Activated effector memory CD4-positive, alpha-beta T cell treated with Interleukin-2 at 50 U/mL for 16 hours (primary cell): ENCODE data around the gene UST.
"Not testable (repeated sequence)": the region's sequence is repeated elsewhere in the genome, so short reads cannot be mapped to it uniquely, and the experiment has no call there.

Source experiments
- DNase-seq: peaks from one replicate; pipeline ENCODE4 v3.0.0-alpha.2; 2020

Gene UST

GRCh38 chr6:148874698-148875293 is 128.0 kb downstream of the UST start:
- no peak for DNase-seq

- DNase-seq, result no peak
Measured at GRCh38 chr6:148878683-148879082, 131.9 kb downstream of the UST start.

GRCh38 chr6:148880742-148881141 is 133.9 kb downstream of the UST start:
- DNase-seq, result not testable (repeated sequence)

DNA sequence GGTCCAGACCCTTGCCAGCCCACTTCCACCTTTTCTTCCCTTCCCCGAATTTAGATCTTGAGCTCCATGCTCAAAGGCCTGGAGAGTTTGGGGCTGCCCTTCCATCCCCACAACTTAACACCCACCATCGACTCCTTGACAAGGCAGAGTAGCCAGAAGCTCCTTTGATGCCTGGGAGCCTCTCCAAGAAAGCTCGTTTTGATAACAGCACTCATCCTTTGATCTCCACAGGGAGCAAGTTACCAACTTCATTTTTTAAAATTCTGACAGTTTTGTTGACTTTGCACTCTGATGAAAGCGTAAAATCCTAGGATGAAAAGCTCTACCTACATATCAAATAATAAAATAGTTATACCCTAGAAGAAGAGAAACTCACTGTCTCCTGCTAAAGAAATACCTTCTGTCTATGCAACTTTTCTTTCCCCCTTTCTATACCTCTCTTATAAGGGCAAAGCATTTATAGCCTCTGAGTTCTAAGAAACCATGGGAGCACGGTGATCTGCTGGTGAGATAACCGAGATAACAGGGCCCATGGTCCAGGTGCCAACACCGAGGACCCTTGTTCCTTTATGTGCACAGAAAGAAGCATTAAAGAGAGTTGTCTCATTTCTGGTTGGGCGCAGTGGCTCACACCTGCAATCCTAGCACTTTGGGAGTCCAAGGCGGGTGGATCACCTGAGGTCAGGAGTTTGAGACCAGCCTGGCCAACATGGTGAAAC is 134.9 kb downstream of the UST start:
- no peak for DNase-seq

GRCh38 chr6:148883270-148883669 is 136.4 kb downstream of the UST start:
- DNase-seq, result no peak

- DNase-seq, result no peak
Measured at GRCh38 chr6:148884461-148884860, 137.6 kb downstream of the UST start.

GRCh38 chr6:148885136-148885865 is 138.5 kb downstream of the UST start:
- no peak for DNase-seq

- DNase-seq, result no peak
Measured at GRCh38 chr6:148885925-148886845, 139.4 kb downstream of the UST start.

- no peak for DNase-seq
Measured at GRCh38 chr6:148887181-148887580, 140.4 kb downstream of the UST start.

- no peak for DNase-seq
Measured at GRCh38 chr6:148888856-148889255, 142.0 kb downstream of the UST start.

DNA sequence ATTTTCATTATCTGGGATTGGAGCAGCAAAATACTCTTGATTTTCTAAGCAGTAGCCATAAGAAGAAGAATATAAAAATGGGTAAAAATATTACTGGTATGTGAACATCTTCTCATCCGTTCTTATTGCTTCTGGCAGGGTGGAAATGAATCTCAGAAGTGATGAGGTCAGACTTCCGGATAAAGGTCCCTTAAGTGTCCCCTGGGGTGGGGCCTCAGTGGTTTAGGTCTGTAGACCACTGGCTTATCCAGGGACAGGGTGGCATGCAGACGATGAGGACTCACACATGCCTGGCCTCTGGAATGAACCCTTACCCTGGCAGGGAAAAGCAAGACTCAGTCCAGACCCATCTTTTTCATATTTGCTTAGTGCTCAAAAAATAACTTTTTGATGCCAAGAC is 143.3 kb downstream of the UST start:
- no peak for DNase-seq

DNA sequence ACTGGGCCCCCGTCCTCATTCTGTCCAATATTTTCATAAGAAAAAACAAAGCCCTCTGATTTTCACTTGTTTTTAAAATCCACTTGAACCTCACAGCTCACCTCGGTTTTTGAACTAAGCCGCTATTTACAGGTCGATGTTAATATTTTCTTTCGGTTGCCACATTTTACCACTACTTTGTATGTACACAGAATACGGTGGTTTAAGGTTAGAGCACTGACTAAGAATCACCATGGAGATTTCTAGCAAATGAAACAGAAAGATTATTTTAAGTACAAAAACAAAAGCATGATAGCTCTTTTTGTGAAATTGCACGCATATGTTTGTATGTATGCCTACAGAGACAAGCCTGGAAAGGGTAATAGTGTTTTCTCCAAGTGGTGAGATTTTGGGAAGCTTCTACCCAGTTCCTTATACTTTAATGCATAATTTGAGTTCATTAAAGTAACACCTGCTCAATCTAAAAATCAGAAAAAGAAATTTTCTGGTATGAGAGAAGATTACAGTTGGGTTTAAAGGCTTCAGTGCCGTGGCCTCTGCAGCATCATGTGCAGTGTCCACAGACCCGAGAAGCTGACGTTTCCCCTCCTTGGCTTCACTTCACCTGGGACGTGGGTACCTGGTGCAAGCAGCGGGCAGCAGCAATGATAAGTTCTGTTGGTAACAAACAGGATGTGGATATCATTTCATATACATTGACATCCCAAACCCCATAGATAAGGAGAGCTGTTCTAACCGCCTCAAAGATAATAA is 144.0 kb downstream of the UST start:
- DNase-seq, result no peak

GRCh38 chr6:148891405-148891783 is 144.6 kb downstream of the UST start:
- DNase-seq, result no peak

- no peak for DNase-seq
Measured at GRCh38 chr6:148892247-148892646, 145.4 kb downstream of the UST start.

DNA sequence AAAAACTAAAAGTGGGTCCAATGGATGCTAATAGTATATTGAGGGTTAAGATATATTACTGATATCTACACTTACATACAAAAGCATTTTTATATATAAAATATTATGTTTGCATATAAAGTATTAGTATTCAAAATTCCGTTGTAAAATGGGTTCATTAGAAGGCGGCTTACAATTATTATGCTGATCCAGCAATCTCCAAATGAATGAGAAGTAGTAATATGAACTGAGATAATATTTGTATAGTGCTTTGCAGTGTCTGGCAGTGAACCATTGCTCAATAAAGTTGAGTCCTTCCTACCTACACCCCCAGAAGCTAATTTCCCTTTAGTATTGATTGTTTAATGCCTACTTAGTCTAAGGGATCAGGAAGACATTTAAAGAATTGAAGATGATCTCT is 146.2 kb downstream of the UST start:
- no peak for DNase-seq

GRCh38 chr6:148893481-148893880 is 146.7 kb downstream of the UST start:
- no peak for DNase-seq

DNA sequence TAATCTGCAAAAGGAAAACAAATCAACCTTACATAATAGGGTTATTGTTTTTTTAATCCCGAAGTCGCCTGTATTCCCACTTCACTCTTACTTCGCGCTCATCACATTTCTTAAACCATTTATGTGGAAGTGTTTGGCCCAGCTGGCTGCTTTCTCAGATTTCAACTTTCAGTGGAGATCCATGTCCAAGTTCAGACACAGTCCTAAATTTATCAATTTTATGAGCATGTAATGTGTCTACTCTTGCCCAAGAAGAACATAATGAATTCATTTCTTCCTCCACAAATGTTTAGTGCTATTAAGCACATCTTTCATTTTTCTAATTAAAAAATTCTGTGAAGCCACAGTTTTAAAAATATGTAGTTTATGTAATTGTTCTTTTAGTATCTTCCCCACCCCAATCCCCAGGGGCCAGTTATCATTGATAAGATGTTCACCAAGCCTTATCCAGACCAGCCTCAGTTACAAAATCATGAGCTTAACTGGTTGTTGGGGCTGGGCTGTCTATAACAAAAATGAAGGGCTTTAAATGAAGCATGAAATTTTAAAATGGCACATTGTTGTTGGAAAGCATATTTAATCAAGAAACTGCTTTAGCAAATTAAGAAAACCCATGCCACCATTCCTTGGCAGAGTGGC is 151.7 kb downstream of the UST start:
- DNase-seq, result no peak

GRCh38 chr6:148904896-148905870 is 158.4 kb downstream of the UST start:
- DNase-seq, result no peak

- no peak for DNase-seq
Measured at GRCh38 chr6:148905901-148906300, 159.1 kb downstream of the UST start.

- DNase-seq, result no peak
Measured at GRCh38 chr6:148906386-148906785, 159.6 kb downstream of the UST start.

DNA sequence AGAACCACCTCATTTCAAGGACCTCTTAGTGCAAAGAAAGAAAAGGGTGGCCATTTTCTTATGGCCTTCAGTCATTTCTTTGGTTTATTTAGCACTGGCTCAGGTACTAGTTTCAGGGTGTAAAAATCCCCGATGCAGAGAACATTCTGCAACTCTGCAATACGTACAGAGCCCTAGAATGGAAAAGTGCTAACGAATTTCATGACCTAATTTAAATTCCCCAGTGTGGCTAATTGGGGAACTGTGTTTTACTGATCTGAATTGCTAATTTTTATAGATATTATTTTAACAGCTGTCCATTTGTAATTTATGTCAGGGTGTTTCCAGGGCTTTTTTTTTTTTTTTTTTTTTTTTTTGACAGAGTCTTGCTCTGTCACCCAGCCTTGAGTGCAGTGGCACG is 160.7 kb downstream of the UST start:
- no peak for DNase-seq
